Muscle layer of duodenum (tissue), 2 donors: ENCODE results near the gene PTPRK.

Source experiments
- H3K27ac ChIP-seq: one replicate; pipeline ENCODE4 v1.7.0; 2013; ENCODE audit warnings: mild to moderate bottlenecking, low read length
- H3K27me3 ChIP-seq: one replicate; pipeline ENCODE4 v1.7.0; 2013; ENCODE audit warnings: low read depth, mild to moderate bottlenecking, control low read depth, low read length
- H3K36me3 ChIP-seq, 2 donors: one replicate each; pipeline ENCODE4 v1.7.0; 2013; ENCODE audit warnings: low read length in 2 of 2, control low read depth in 1 of 2, mild to moderate bottlenecking in 1 of 2; ENCODE audit not compliant: insufficient read depth in 2 of 2, control insufficient read depth in 1 of 2
- H3K4me1 ChIP-seq, 2 donors: one replicate each; pipeline ENCODE4 v1.7.0; 2013; ENCODE audit warnings: low read length in 2 of 2, mild to moderate bottlenecking in 2 of 2, control low read depth in 1 of 2, moderate library complexity in 1 of 2; ENCODE audit not compliant: insufficient read depth in 2 of 2, control insufficient read depth in 1 of 2
- H3K4me3 ChIP-seq, 2 donors: one replicate each; pipeline ENCODE4 v1.7.0; 2013; ENCODE audit warnings: low read length in 2 of 2, low read depth in 1 of 2, mild to moderate bottlenecking in 1 of 2
- H3K9me3 ChIP-seq, 2 donors: one replicate each; pipeline ENCODE4 v1.7.0; 2013; ENCODE audit warnings: low read length in 2 of 2, control low read depth in 1 of 2, mild to moderate bottlenecking in 1 of 2; ENCODE audit not compliant: control insufficient read depth in 1 of 2
- donor health status: healthy.

PTPRK gene

GRCh38 chr6:128520436-128521281, at the start of gene PTPRK:
Gene PTPRK, minus strand, starts transcription at chr6:128520599. Its CDS starts 241 bp downstream, at chr6:128520358.
- H3K36me3 ChIP-seq, result peaks cover 0 to 12% of the 10 kb centered on the region in 2 donors
- peaks cover 0 to 30% of the 10 kb centered on the region in 2 donors for H3K4me1 ChIP-seq
- peak within 1 kb of the TSS; percentile 90 to 98 for H3K4me3 ChIP-seq
- H3K27me3 ChIP-seq, result peaks cover 10% of the 10 kb centered on the region
- peak within 1 kb of the TSS; percentile 95 for H3K27ac ChIP-seq
- H3K9me3 ChIP-seq, result no peaks in the 10 kb centered on the region

DNA sequence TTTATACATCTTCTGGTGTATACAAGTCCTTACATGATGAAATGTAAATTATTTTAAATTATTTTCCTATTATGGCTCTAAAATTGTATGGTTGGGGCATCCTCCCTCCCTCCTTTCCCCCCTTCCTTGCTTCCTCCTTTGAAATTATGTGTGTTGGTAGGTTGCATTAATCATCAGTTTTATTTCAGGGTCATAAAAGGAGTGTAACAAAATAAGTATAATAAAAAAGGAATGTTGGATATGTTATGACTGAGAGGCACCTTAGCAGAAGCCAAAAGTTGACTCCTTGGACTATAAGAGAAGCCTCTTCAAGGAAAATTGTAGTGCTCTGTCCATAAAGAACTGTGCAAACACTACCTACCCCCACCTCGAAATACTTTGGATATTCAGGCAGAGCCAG, 46.6 kb upstream of the PTPRK start:
- H3K27me3 ChIP-seq, result no peaks in the 10 kb centered on the region
- no peaks in the 10 kb centered on the region for H3K36me3 ChIP-seq
- peaks cover 0 to 11% of the 10 kb centered on the region in 2 donors for H3K4me1 ChIP-seq
- H3K9me3 ChIP-seq, result no peaks in the 10 kb centered on the region
- H3K27ac ChIP-seq, result no peak overlapping the region
- H3K4me3 ChIP-seq, result no peak overlapping the region

DNA sequence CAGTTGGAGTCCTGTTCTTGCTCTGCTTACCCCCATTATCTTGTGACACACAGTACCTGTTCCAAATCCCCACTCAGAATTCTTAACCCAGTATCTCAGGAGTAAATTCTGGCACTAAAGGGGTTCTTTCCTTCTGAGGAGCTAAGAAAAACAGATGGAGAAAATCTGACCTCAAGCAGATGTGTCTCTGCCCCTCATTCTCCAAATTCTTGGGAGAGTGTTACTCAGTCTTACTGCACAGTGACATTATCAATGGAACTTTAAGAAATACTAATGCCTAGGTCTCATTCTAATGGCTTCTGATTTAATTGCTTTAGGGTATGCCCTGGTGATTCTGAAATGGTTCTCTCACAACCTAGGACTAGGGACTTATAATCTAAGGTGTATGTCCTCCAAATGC, 40.6 kb upstream of the PTPRK start:
- H3K9me3 ChIP-seq, result no peaks in the 10 kb centered on the region
- no peak overlapping the region for H3K4me3 ChIP-seq
- H3K36me3 ChIP-seq, result no peaks in the 10 kb centered on the region
- no peaks in the 10 kb centered on the region for H3K4me1 ChIP-seq
- H3K27me3 ChIP-seq, result no peaks in the 10 kb centered on the region
- no peak overlapping the region for H3K27ac ChIP-seq

DNA sequence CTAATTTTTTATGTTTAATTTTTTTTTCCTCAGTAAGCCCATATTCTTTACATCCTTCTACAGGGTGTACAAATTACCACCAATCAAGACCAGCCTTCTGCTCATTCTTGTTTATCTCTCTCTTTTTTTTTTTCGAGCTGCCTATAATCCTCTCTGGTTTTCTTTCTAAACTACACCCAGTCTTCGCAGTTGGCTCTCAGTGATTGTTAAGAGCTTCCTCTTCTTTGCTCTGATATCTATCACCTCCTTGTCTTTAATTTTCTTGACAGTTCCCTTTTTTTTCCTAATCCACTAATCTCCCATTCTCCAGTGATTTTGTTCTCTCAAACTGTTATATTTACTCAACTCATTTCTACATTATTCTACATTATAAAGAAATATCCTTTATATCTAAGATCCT, 38.5 kb upstream of the PTPRK start:
- Histone ChIP-seq H3K9me3 (no peaks in the 10 kb centered on the region), H3K4me3 (no peak overlapping the region), H3K36me3 (no peaks in the 10 kb centered on the region), H3K27ac (no peak overlapping the region), H3K4me1 (no peaks in the 10 kb centered on the region), H3K27me3 (no peaks in the 10 kb centered on the region)

- no peaks in the 10 kb centered on the region for H3K27me3 ChIP-seq
- H3K4me3 ChIP-seq, result no peak overlapping the region
- no peak overlapping the region for H3K27ac ChIP-seq
- H3K36me3 ChIP-seq, result no peaks in the 10 kb centered on the region
- H3K9me3 ChIP-seq, result no peaks in the 10 kb centered on the region
- H3K4me1 ChIP-seq, result no peaks in the 10 kb centered on the region
These were observed 37.6 kb upstream of the PTPRK start for GRCh38 chr6:128558021-128558420.

DNA sequence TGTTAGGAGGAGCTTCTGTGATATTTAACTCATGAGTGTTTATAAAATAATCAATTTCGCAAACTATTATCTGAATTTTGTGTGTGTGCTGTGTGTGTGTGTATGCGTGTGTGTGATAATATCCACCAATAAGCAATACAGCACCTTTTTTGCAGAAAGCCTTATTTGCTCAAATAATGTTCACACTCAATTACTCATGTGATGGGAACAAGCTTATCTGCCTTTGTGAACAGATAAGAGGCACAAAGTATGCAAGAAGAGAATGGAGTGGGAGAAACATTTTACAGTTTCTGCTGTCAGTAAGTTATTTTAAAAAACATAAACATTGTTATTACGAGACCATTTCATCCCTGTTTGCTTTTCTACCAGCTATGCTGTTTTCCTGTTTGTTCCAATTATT, 36.7 kb upstream of the PTPRK start:
- Histone ChIP-seq H3K4me3 (no peak overlapping the region), H3K27ac (no peak overlapping the region), H3K27me3 (no peaks in the 10 kb centered on the region), H3K9me3 (no peaks in the 10 kb centered on the region), H3K4me1 (no peaks in the 10 kb centered on the region), H3K36me3 (no peaks in the 10 kb centered on the region)

DNA sequence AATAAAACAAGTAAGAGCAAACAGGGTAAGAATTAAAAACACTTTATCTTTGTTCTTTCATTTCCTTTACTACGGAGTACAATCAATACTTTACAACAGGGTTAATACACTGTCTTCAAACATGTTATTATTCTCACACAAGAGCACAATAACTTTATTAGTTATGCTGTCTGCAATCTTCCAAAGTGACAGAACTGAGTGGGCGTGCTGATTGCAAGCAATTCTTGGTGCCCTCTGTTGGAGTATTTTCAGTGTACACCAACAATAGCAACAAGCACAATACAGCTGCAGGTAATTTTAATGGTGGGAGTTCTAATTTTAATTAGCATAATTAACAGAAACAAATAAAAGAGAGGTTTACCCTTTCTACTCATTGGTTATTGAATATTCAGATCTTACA, 33.9 kb upstream of the PTPRK start:
- Histone ChIP-seq H3K4me1 (no peaks in the 10 kb centered on the region), H3K4me3 (no peak overlapping the region), H3K36me3 (no peaks in the 10 kb centered on the region), H3K27ac (no peak overlapping the region), H3K27me3 (no peaks in the 10 kb centered on the region), H3K9me3 (no peaks in the 10 kb centered on the region)

GRCh38 chr6:128541261-128541660, 20.9 kb upstream of the PTPRK start:
- Histone ChIP-seq H3K9me3 (peaks cover 0 to 4% of the 10 kb centered on the region in 2 donors), H3K27me3 (no peaks in the 10 kb centered on the region), H3K4me3 (no peak overlapping the region), H3K36me3 (no peaks in the 10 kb centered on the region), H3K27ac (no peak overlapping the region), H3K4me1 (no peaks in the 10 kb centered on the region)

GRCh38 chr6:128538763-128539162, 18.4 kb upstream of the PTPRK start:
- no peaks in the 10 kb centered on the region for H3K9me3 ChIP-seq
- H3K4me3 ChIP-seq, result no peak overlapping the region
- H3K27me3 ChIP-seq, result no peaks in the 10 kb centered on the region
- no peaks in the 10 kb centered on the region for H3K4me1 ChIP-seq
- H3K27ac ChIP-seq, result no peak overlapping the region
- H3K36me3 ChIP-seq, result no peaks in the 10 kb centered on the region

DNA sequence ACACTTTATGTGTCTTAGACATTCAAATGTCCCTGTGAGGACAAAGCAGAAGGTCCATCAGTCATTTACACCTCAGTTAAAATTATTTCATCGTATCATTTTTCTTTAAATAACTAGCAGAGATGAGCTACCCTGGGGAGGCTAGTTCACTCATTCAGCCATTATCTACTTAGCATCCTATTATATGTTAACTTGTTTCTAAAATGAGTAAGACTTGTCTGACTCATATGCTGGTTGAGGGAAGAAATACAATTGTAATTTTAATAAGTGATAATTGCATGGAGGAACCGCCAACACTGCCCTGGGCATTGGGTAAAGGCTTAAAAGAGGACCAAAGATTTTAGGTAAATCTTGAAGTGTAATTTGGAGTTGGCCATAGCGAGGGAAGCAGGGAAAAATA, 12.4 kb upstream of the PTPRK start:
- no peak overlapping the region for H3K4me3 ChIP-seq
- no peaks in the 10 kb centered on the region for H3K4me1 ChIP-seq
- no peaks in the 10 kb centered on the region for H3K36me3 ChIP-seq
- no peak overlapping the region for H3K27ac ChIP-seq
- no peaks in the 10 kb centered on the region for H3K27me3 ChIP-seq
- H3K9me3 ChIP-seq, result no peaks in the 10 kb centered on the region

DNA sequence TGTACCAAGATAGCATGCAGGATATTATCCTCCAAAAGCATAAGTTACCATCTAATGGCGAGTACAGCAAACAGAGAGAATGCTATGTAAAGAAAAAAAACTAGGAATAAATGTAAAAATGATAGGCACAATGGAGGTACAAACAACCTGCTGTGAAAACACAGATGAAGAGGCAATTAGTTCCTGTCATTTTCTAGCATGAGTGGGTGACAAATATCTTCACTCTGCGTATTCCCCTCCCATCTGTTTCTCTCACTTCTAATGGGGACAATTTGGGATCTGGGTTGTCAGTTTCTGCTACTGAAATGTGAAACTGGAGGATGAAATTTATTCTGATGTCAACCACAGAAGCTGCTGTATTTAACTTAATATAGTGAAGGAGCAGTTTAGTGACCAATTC, 11.7 kb upstream of the PTPRK start:
- Histone ChIP-seq H3K27ac (no peak overlapping the region), H3K36me3 (no peaks in the 10 kb centered on the region), H3K4me1 (no peaks in the 10 kb centered on the region), H3K27me3 (no peaks in the 10 kb centered on the region), H3K9me3 (no peaks in the 10 kb centered on the region), H3K4me3 (no peak overlapping the region)

- Histone ChIP-seq H3K4me1 (no peaks in the 10 kb centered on the region), H3K4me3 (no peak overlapping the region), H3K27me3 (no peaks in the 10 kb centered on the region), H3K36me3 (no peaks in the 10 kb centered on the region), H3K9me3 (no peaks in the 10 kb centered on the region), H3K27ac (no peak overlapping the region)
These were observed 11.3 kb upstream of the PTPRK start for GRCh38 chr6:128531696-128532095.
